CD14-positive monocyte (primary cell): Measurements from ENCODE around the gene FKTN. TPM values are rescaled to one million over a fixed set of nuclear protein-coding genes. Genes with fewer than 3 reads are reported as not detected.

Experiments
- DNase-seq, 3 donors: peaks; one replicate each; pipeline ENCODE4 v3.0.0-alpha.2; 2011 to 2022
- H2AFZ ChIP-seq: 2 replicates; pipeline ENCODE4 v1.6.0; 2012; ENCODE audit warnings: mild to moderate bottlenecking, low read depth, low read length, inconsistent platforms; ENCODE audit not compliant: insufficient read depth, poor library complexity, severe bottlenecking
- H3K27ac ChIP-seq, 2 donors: 1 replicate in 1 of 2; 2 replicates in 1 of 2; pipeline ENCODE4 v1.5.1; 2012 to 2013; ENCODE audit warnings: low read length in 2 of 2, control low read depth in 1 of 2, inconsistent platforms in 1 of 2, low read depth in 1 of 2, mild to moderate bottlenecking in 1 of 2
- H3K27me3 ChIP-seq, 2 donors: one replicate each; pipeline versions ENCODE4 v1.6.0 to v1.6.1; 2011 to 2013; ENCODE audit warnings: low read length in 2 of 2; ENCODE audit not compliant: control insufficient read depth in 2 of 2, insufficient read depth in 2 of 2
- H3K36me3 ChIP-seq, 2 donors: replicated peaks in 1 of 2; 1 replicate in 1 of 2; 2 replicates in 1 of 2; pipeline versions ENCODE4 v1.5.1 to v1.6.1; 2012 to 2013; ENCODE audit warnings: low read length in 2 of 2, control low read depth in 1 of 2, inconsistent platforms in 1 of 2, mild to moderate bottlenecking in 1 of 2; ENCODE audit not compliant: insufficient read depth in 2 of 2, control insufficient read depth in 1 of 2
- H3K4me1 ChIP-seq, 2 donors: 1 replicate in 1 of 2; 2 replicates in 1 of 2; pipeline versions ENCODE4 v1.5.1 to v1.6.1; 2012 to 2013; ENCODE audit warnings: low read length in 2 of 2, control low read depth in 1 of 2, inconsistent platforms in 1 of 2, mild to moderate bottlenecking in 1 of 2, moderate library complexity in 1 of 2; ENCODE audit not compliant: insufficient read depth in 2 of 2, control insufficient read depth in 1 of 2
- H3K4me2 ChIP-seq: replicated peaks from 2 replicates; pipeline ENCODE3; 2012; ENCODE audit warnings: low read length, moderate library complexity, mild to moderate bottlenecking; ENCODE audit not compliant: poor library complexity, severe bottlenecking; ENCODE audit errors: extremely low read depth
- H3K4me3 ChIP-seq, 3 experiments: fragments of 200-600 bp in 1 of 3; sonication (generic) in 1 of 3; replicated peaks in 1 of 3; 1 replicate in 2 of 3; 2 replicates in 1 of 3; pipeline ENCODE4 v1.5.1; 2011 to 2013; ENCODE audit warnings: low read length in 3 of 3, mild to moderate bottlenecking in 3 of 3, control low read depth in 2 of 3, low read depth in 2 of 3, inconsistent platforms in 1 of 3, moderate library complexity in 1 of 3
- H3K79me2 ChIP-seq: 2 replicates; pipeline ENCODE4 v1.6.0; 2012; ENCODE audit warnings: mild to moderate bottlenecking, control low read depth, inconsistent platforms, low read length, moderate library complexity; ENCODE audit not compliant: insufficient read depth
- H3K9ac ChIP-seq: 2 replicates; pipeline ENCODE4 v1.6.0; 2017; ENCODE audit warnings: low read length, mild to moderate bottlenecking; ENCODE audit not compliant: insufficient read depth, poor library complexity, severe bottlenecking
- H3K9me3 ChIP-seq, 2 donors: replicated peaks in 1 of 2; 1 replicate in 1 of 2; 2 replicates in 1 of 2; pipeline versions ENCODE4 v1.5.1 to v1.6.1; 2012 to 2013; ENCODE audit warnings: low read length in 2 of 2, control low read depth in 1 of 2; ENCODE audit not compliant: control insufficient read depth in 1 of 2, insufficient read depth in 1 of 2
- H4K20me1 ChIP-seq: 2 replicates; pipeline ENCODE4 v1.6.0; 2012; ENCODE audit warnings: mild to moderate bottlenecking, low read length, control low read depth, moderate library complexity; ENCODE audit not compliant: insufficient read depth
- H3K27ac Mint-ChIP-seq, 7 donors: one replicate each; pipeline ENCODE4 v1.8.0; 2020; ENCODE audit warnings: mild to moderate bottlenecking in 7 of 7, mixed read lengths in 7 of 7, moderate library complexity in 6 of 7, inconsistent platforms in 2 of 7
- H3K27me3 Mint-ChIP-seq, 3 donors: one replicate each; pipeline ENCODE4 v1.8.0; 2021 to 2022; ENCODE audit warnings: low read depth in 3 of 3, mild to moderate bottlenecking in 3 of 3, mixed read lengths in 3 of 3, moderate library complexity in 3 of 3, inconsistent platforms in 1 of 3
- H3K36me3 Mint-ChIP-seq, 2 donors: one replicate each; pipeline ENCODE4 v1.8.0; 2020; ENCODE audit warnings: mixed read lengths in 2 of 2, inconsistent platforms in 1 of 2, mild to moderate bottlenecking in 1 of 2
- H3K4me1 Mint-ChIP-seq: one replicate; pipeline ENCODE4 v1.8.0; 2020; ENCODE audit warnings: mild to moderate bottlenecking, mixed read lengths
- H3K4me3 Mint-ChIP-seq, 2 donors: one replicate each; pipeline ENCODE4 v1.8.0; 2020; ENCODE audit warnings: mild to moderate bottlenecking in 2 of 2, mixed read lengths in 2 of 2, moderate library complexity in 1 of 2
- H3K9me3 Mint-ChIP-seq, 7 donors: one replicate each; pipeline ENCODE4 v1.8.0; 2020 to 2022; ENCODE audit warnings: mixed read lengths in 7 of 7, mild to moderate bottlenecking in 6 of 7, moderate library complexity in 6 of 7, inconsistent platforms in 2 of 7
- WGBS: methylation state at CpG from one replicate; pipeline ENCODE4 v1.1.5; 2013; ENCODE audit warnings: missing lambda C conversion rate; ENCODE audit not compliant: insufficient coverage; 5-methylcytosine and 5-hydroxymethylcytosine counted together
- intact Hi-C, 2 donors: fragments of 100-400 bp; cut with micrococcal nuclease; formaldehyde crosslinking; loops; one replicate each; pipeline versions ENCODE4 v1.15.0 to v1.15.1; 2023
- polyA plus RNA-seq, 3 donors: library from polyadenylated mRNA; depleted of rRNA in 1 of 3; unstranded in 2 of 3; stranded (reverse) in 1 of 3; fragments of 300-500 nt in 2 of 3; fragments of >200 nt in 1 of 3; fragmentation: Illumina TruSeq in 2 of 3; gene quantifications; 1 replicate in 2 of 3; 2 replicates in 1 of 3; pipeline ENCODE4 v1.2.3, GENCODE V29; 2012 to 2021
- TF ChIP-seq, protein P1 (sequence below): fragments of 200-600 bp; IDR thresholded peaks from one replicate; pipeline ENCODE4 v1.8.0; 2022; ENCODE audit warnings: antibody characterized with exemption, mild to moderate bottlenecking

Gene FKTN
- polyA plus RNA-seq, 3 donors: 1.7 to 3.2 (median 2.7) TPM

DNA sequence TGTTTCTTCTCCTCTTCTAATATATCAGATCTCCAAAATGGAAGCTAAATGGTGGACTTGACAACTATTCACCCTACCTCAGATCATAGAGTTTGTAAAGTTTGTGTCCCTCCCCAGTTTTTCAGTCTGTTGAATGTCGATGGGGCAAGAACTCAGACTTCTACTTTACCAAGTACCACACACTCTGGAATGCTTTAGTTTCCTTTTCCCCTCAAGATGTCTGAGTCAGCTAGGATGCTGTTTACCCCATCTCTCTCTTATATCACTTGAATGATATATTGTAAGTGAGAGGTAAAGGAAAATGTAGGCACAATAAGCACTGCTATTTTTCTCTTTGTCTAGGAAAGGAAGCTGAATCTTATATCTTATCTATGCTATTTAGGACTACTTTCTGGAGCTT is 78.4 kb downstream of the FKTN start:
- Histone ChIP-seq H2AFZ (no peak overlapping the region), H3K4me1 (no peaks in the 10 kb centered on the region), H3K27me3 (no peaks in the 10 kb centered on the region), H4K20me1 (no peaks in the 10 kb centered on the region), H3K4me2 (no peak overlapping the region), H3K4me3 (no peak overlapping the region), H3K27ac (no peak overlapping the region), H3K9me3 (no peaks in the 10 kb centered on the region), H3K36me3 (peaks cover 5 to 13% of the 10 kb centered on the region in 2 donors), H3K79me2 (no peaks in the 10 kb centered on the region), H3K9ac (no peak overlapping the region)
- Mint-ChIP-seq H3K4me1 (no peaks in the 10 kb centered on the region), H3K27me3 (no peaks in the 10 kb centered on the region), H3K27ac (no peak overlapping the region), H3K4me3 (no peak overlapping the region), H3K36me3 (peaks cover 16 to 29% of the 10 kb centered on the region in 2 donors), H3K9me3 (peaks cover 0 to 1% (median 0%) of the 10 kb centered on the region in 7 donors)
- intact Hi-C loops: no loop called here
- WGBS: no CpG with 5 or more reads among the region's 1 CpG
- TF ChIP-seq, protein P1, sequence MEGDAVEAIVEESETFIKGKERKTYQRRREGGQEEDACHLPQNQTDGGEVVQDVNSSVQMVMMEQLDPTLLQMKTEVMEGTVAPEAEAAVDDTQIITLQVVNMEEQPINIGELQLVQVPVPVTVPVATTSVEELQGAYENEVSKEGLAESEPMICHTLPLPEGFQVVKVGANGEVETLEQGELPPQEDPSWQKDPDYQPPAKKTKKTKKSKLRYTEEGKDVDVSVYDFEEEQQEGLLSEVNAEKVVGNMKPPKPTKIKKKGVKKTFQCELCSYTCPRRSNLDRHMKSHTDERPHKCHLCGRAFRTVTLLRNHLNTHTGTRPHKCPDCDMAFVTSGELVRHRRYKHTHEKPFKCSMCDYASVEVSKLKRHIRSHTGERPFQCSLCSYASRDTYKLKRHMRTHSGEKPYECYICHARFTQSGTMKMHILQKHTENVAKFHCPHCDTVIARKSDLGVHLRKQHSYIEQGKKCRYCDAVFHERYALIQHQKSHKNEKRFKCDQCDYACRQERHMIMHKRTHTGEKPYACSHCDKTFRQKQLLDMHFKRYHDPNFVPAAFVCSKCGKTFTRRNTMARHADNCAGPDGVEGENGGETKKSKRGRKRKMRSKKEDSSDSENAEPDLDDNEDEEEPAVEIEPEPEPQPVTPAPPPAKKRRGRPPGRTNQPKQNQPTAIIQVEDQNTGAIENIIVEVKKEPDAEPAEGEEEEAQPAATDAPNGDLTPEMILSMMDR: no peak
- no peak for DNase-seq

DNA sequence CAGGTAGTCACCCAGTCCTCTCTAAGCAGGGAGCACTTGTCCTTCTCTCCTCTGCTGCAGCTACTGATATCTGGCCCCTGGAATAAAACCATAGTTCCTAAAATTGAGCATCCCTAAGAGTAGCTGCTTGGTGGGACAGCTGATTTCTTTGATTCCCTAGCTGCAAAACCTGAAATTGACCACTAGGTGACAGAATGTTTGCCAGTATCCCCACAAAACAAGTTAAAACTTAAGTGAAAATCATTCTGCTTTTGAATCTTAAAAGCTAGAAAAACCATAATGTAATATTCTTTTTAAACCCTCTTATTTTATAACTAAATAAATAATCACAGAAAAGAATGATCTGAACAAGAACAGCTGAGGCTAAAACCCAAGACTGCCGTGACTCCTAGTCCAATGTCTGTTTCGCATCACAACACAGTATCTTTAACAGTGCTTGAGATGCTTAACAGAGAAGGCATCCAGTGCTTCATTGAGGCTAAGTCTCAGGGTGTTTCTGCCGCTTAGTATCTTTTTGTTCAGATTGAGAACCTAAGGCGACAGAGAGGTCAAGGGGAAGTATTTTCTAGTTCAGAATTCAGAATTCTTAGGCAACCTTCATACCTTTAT is 80.0 kb downstream of the FKTN start:
- H3K79me2 ChIP-seq: no peaks in the 10 kb centered on the region
- no peaks in the 10 kb centered on the region for H4K20me1 ChIP-seq
- no peak overlapping the region for H3K27ac ChIP-seq
- H3K4me1 ChIP-seq: no peaks in the 10 kb centered on the region
- no CpG with 5 or more reads among the region's 4 CpGs for WGBS
- Mint-ChIP-seq H3K4me3 (no peak overlapping the region), H3K27ac (peak overlapping the region in 1 of 7 donors; percentile 34), H3K27me3 (no peaks in the 10 kb centered on the region), H3K9me3 (peaks cover 0 to 1% (median 0%) of the 10 kb centered on the region in 7 donors), H3K36me3 (peaks cover 18 to 31% of the 10 kb centered on the region in 2 donors), H3K4me1 (no peaks in the 10 kb centered on the region)
- intact Hi-C loops: no loop called here
- H3K36me3 ChIP-seq: peaks cover 5 to 13% of the 10 kb centered on the region in 2 donors
- H3K4me3 ChIP-seq: no peak overlapping the region
- TF ChIP-seq, protein P1: peak; percentile 40
- no peaks in the 10 kb centered on the region for H3K27me3 ChIP-seq
- no peak for DNase-seq
- H3K9ac ChIP-seq: no peak overlapping the region
- no peaks in the 10 kb centered on the region for H3K9me3 ChIP-seq
- H3K4me2 ChIP-seq: no peak overlapping the region
- no peak overlapping the region for H2AFZ ChIP-seq
